Fibroblast of the conjunctiva (primary cell): ENCODE measurements around the gene TSSK3.

Experiments used
- DNase-seq: peaks from one replicate; pipeline ENCODE4 v3.0.0-alpha.2; 2010; ENCODE audit warnings: low read depth

The TSSK3 gene

DNA sequence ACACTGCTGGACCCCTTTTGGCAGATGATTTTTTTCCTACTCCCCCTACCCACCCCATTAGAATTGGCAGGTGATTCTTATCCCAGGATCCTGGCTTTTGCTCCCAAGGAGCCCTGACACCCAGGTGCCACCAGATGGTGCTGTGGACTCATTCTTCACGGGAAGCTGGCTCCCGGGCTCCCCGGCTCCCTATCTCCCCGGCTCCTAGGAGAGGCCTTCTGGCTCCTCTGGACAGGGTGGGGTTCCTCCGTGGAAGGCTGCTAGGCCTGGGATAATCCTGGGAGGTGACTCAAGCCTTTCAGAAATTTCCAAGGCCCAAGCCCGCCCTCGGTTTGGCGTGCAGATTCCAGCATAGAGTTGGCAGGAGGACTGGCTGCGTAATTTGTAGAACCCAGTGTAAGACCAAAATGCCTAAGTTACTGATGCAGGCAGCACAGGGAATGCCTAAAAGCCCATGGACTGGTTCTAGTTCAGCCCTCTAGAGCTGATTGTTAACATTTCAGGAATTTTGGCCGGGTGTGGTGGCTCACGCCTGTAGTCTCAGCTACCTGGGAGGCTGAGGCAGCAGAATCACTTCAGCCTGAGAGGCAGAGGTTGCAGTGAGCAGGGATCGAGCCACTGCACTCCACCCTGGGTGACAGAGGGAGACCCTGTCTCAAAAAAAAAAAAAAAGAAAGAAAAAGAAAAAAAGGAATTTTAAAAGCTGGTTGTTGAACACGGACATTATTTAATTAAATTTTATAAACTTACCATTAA is 38.7 kb downstream of the TSSK3 start:
- DNase-seq, result peak; percentile 75

- DNase-seq, result no peak
Observed at GRCh38 chr1:32404946-32405345, 42.6 kb downstream of the TSSK3 start.

DNA sequence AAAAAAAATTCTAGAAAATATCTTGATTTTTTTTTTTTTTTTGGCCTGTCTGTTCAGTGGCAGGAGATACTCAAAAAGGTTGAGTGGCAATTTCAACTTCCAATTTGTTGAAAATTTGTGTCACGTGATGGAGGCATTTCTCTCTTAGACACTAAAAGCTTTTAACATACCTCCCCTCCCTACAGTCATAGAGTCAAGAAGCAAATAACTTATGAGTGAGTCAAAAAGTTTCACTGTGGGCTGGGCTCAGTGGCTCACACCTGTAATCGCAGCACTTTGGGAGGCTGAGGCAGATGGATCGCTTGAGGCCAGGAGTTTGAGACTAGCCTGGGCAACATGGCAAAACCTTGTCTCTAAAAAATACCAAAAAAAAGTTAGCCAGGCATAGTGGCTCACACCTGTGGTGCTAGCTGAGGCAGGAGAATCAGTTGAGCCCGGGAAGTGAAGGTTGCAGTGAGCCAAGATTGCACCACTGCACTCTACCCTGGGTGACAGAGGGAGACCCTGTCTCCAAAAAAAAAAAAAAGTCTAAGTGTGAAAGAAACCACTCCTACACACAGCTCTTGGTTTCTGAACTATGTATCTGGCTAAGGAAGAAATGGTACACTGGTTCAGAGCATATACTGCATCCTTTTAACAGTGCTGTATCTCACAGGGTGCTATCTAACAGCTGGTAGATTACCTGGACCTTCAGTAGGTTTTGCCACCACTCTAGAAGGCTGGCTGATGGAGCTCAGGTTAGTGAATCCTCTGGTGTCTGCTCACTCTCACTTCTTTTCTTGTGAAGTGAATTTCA is 43.5 kb downstream of the TSSK3 start:
- DNase-seq, result no peak

GRCh38 chr1:32406629-32407111 is 44.3 kb downstream of the TSSK3 start:
- DNase-seq, result no peak

DNA sequence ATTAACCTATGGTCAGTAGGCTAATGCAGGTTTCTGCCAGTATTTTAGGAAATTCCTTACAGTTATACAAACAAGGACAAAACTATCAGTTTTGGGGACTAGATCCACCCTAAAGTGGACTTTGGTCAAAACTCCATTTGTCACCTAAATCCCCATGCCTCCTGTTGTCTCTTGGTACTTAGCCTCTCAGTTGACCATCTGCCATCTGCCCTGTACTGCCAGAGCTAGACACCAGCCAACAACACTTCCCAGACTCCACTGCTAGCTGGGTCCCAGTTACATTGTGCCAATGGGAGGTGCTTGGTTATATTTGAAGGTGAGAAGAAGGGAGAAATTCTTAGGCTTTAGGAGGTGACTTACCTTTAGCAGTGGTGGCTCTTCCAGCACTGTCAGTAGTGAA is 48.9 kb downstream of the TSSK3 start:
- DNase-seq, result no peak

DNA sequence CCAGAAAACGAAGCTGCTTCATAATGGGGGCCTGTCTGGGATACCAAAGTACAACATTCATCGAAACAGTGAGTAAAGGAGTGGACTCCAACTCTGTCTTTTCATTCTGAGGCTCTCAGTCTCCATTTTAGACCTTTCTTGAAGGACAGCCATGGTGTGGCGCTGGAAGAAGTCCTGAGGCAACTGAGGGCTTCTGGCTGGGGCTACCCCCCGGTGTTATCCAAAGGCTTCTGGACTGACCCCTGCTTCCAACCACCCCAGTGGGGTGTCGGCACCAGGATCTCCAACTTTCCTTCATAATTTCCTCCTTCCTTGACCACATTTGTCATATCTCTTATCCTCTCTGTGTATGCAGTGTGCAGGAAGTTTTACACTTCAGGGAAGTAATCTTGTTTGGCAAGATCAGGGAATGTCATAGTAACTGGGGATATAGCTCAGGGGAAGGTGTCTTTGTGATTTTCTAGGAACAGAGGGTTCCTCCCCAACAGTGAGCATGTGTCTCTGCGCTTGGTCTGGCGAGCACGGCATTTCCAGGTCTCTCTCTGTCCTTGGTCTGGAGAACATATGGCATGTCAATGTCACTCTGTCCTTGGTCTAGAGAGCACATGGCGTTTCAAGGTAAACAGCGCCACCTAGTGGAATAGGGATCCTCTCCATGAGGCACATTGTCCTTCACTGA is 51.3 kb downstream of the TSSK3 start:
- peak; percentile 23 for DNase-seq
